Measurements from ENCODE around the gene NCF2. TPM values are rescaled to one million over a fixed set of nuclear protein-coding genes. Genes with fewer than 3 reads are reported as not detected.

Gene NCF2
- total RNA-seq, 1 experiment from 2014 or later, result 31.3 TPM

- Histone ChIP-seq H3K4me3 (ENCODE audit: low read length) (no peak overlapping the region), H2AFZ (ENCODE audit: low read length) (0 out of 2 replicates have a peak overlapping the region, but pooled peaks have one; percentile 9), H3K36me3 (ENCODE audit: low read depth, low read length) (no peaks in the 10 kb centered on the region), H3K9me3 (ENCODE audit: low read length) (no peaks in the 10 kb centered on the region), H3K9ac (ENCODE audit: low read length) (peak overlapping the region; percentile 44), H3K27ac (ENCODE audit: low read length) (peak overlapping the region; percentile 71), H3K79me2 (ENCODE audit: low read length) (peaks cover 16% of the 10 kb centered on the region), H3K4me1 (ENCODE audit: insufficient read depth, low read length) (peaks cover 44% of the 10 kb centered on the region), H4K20me1 (ENCODE audit: low read length) (no peaks in the 10 kb centered on the region), H3K27me3 (ENCODE audit: low read length) (no peaks in the 10 kb centered on the region), H3K4me2 (ENCODE audit: low read length) (peak overlapping the region; percentile 70), H3F3A (ENCODE audit: low read length, unreplicated experiment) (no peaks in the 10 kb centered on the region), H3K9me2 (replicated peaks; ENCODE audit: low read length) (no peaks in the 10 kb centered on the region)
- no TSS peak for BruUV-seq (replicated peaks)
- POLR2A ChIA-PET (ENCODE audit: unreplicated experiment), result interaction anchor here (0.6 kb wide), 1 partner anchor 13 kb away, joined by 4 read pairs; no protein-coding TSS in a partner anchor
- CTCF ChIA-PET, result interaction anchor here (0.6 to 1.0 kb wide), 4 partner anchors 13 to 76 kb away, joined by 3 to 5 read pairs (median 4); no protein-coding TSS in a partner anchor
- DNase-seq (peak; percentile 68), ATAC-seq (peak; percentile 51)
- peak; percentile 65 for TF ChIP-seq CTCF (conservative IDR thresholded peaks at IDR 0.05; ENCODE audit: low read depth, low read length)
- no peak for TF ChIP-seq EZH2 (IDR thresholded peaks at IDR 0.05; ENCODE audit: low read length, unreplicated experiment)
- no peak for TF ChIP-seq EZH2phosphoT487 (IDR thresholded peaks at IDR 0.05; ENCODE audit: borderline replicate concordance, low read length)
- intact Hi-C loops (cut with micrococcal nuclease), result loop anchor here (2.0 kb wide), 1 partner anchor 13 kb away; no protein-coding TSS in a partner anchor
Measured at GRCh38 chr1:183609313-183609712, 19.1 kb upstream of the NCF2 start.

- H3F3A ChIP-seq (ENCODE audit: low read length, unreplicated experiment), result no peaks in the 10 kb centered on the region
- no peak overlapping the region for H3K4me3 ChIP-seq (ENCODE audit: low read length)
- H2AFZ ChIP-seq (ENCODE audit: low read length), result 0 out of 2 replicates have a peak overlapping the region, but pooled peaks have one; percentile 27
- no peaks in the 10 kb centered on the region for H4K20me1 ChIP-seq (ENCODE audit: low read length)
- peak overlapping the region; percentile 71 for H3K27ac ChIP-seq (ENCODE audit: low read length)
- no peaks in the 10 kb centered on the region for H3K27me3 ChIP-seq (ENCODE audit: low read length)
- H3K4me2 ChIP-seq (ENCODE audit: low read length), result no peak overlapping the region
- ATAC-seq (no peak), DNase-seq (no peak)
- intact Hi-C loops (cut with micrococcal nuclease), result no loop called here
- no peaks in the 10 kb centered on the region for H3K9me2 ChIP-seq (replicated peaks; ENCODE audit: low read length)
- TF ChIP-seq EZH2phosphoT487 (IDR thresholded peaks at IDR 0.05; ENCODE audit: borderline replicate concordance, low read length) (no peak), CTCF (conservative IDR thresholded peaks at IDR 0.05; ENCODE audit: low read depth, low read length) (no peak), EZH2 (IDR thresholded peaks at IDR 0.05; ENCODE audit: low read length, unreplicated experiment) (no peak)
- H3K36me3 ChIP-seq (ENCODE audit: low read depth, low read length), result no peaks in the 10 kb centered on the region
- POLR2A ChIA-PET (ENCODE audit: unreplicated experiment), result interaction anchor here (0.6 kb wide), 1 partner anchor 37 kb away, joined by 4 read pairs; no protein-coding TSS in a partner anchor
- H3K79me2 ChIP-seq (ENCODE audit: low read length), result peaks cover 3% of the 10 kb centered on the region
- peak overlapping the region; percentile 13; the same call in 1 of the 2 replicates for H3K9ac ChIP-seq (ENCODE audit: low read length)
- no TSS peak for BruUV-seq (replicated peaks)
- peaks cover 38% of the 10 kb centered on the region for H3K4me1 ChIP-seq (ENCODE audit: insufficient read depth, low read length)
- CTCF ChIA-PET, result no interaction called here
- H3K9me3 ChIP-seq (ENCODE audit: low read length), result no peaks in the 10 kb centered on the region
Measured at GRCh38 chr1:183607322-183607980, 17.2 kb upstream of the NCF2 start.

- no peaks in the 10 kb centered on the region for H3K27me3 ChIP-seq (ENCODE audit: low read length)
- DNase-seq (no peak), ATAC-seq (no peak)
- H3K4me1 ChIP-seq (ENCODE audit: insufficient read depth, low read length), result peaks cover 31% of the 10 kb centered on the region
- intact Hi-C loops (cut with micrococcal nuclease), result no loop called here
- CTCF ChIA-PET, result no interaction called here
- H3K27ac ChIP-seq (ENCODE audit: low read length), result no peak overlapping the region
- no peaks in the 10 kb centered on the region for H3K9me3 ChIP-seq (ENCODE audit: low read length)
- H3K9me2 ChIP-seq (replicated peaks; ENCODE audit: low read length), result no peaks in the 10 kb centered on the region
- no peaks in the 10 kb centered on the region for H3K36me3 ChIP-seq (ENCODE audit: low read depth, low read length)
- TF ChIP-seq EZH2 (IDR thresholded peaks at IDR 0.05; ENCODE audit: low read length, unreplicated experiment) (no peak), EZH2phosphoT487 (IDR thresholded peaks at IDR 0.05; ENCODE audit: borderline replicate concordance, low read length) (no peak), CTCF (conservative IDR thresholded peaks at IDR 0.05; ENCODE audit: low read depth, low read length) (no peak)
- no peak overlapping the region for H3K9ac ChIP-seq (ENCODE audit: low read length)
- no peaks in the 10 kb centered on the region for H3F3A ChIP-seq (ENCODE audit: low read length, unreplicated experiment)
- no peaks in the 10 kb centered on the region for H4K20me1 ChIP-seq (ENCODE audit: low read length)
- H3K4me2 ChIP-seq (ENCODE audit: low read length), result no peak overlapping the region
- no peak overlapping the region for H2AFZ ChIP-seq (ENCODE audit: low read length)
- no TSS peak for BruUV-seq (replicated peaks)
- POLR2A ChIA-PET (ENCODE audit: unreplicated experiment), result no interaction called here
- no peak overlapping the region for H3K4me3 ChIP-seq (ENCODE audit: low read length)
- H3K79me2 ChIP-seq (ENCODE audit: low read length), result no peaks in the 10 kb centered on the region
Measured at GRCh38 chr1:183605904-183606303, 15.6 kb upstream of the NCF2 start.

All from PC-3 (cell line).